ENCODE data around the gene MPPED1. TPM values are rescaled to one million over a fixed set of nuclear protein-coding genes. Genes with fewer than 3 reads are reported as not detected.

The MPPED1 gene
- total and polyA plus RNA-seq, 2 donors (not counting 1 experiment from before 2014, with no cell fraction given): not detected

DNA sequence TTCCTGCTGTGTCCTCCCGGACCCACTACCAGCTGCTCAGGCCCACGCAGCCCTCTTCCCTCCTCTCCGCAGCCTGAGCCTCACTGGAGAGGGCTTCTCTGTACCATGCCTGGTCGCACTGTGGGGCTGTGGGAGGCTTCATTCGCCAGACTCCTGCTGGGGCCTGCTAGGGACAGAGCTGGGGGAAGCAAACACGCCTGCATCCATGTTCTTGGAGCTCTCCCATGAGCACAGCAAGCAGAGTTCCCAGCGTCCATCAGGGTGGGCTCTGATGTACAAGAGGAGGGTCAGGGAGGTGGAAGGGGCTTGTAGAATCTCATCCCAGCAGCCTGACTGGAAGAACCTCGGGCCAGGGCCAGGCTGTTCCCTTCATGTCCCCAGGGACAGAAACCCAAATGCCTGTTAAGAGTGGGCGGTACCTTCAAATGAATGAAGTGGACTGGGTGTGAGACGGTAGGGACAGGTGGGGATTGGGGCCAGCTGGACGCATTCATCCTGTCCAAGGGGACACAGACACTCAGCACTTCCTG, 59.9 kb downstream of the MPPED1 start:
- Histone ChIP-seq H3K9ac (ENCODE audit: insufficient read depth, low read length) (no peak overlapping the region), H2AFZ (ENCODE audit: low read length) (no peak overlapping the region), H3K27ac (ENCODE audit: insufficient read depth, low read length) (no peak overlapping the region), H3K36me3 (ENCODE audit: control insufficient read depth, insufficient read depth, low read length) (no peaks in the 10 kb centered on the region), H3K4me1 (ENCODE audit: control insufficient read depth, extremely low read depth, insufficient read depth, low read length) (no peaks in the 10 kb centered on the region), H4K20me1 (ENCODE audit: control insufficient read depth, extremely low read depth, insufficient read depth, low read length) (no peaks in the 10 kb centered on the region), H3K9me3 (ENCODE audit: control insufficient read depth, insufficient read depth, low read depth, low read length) (no peaks in the 10 kb centered on the region), H3K79me2 (ENCODE audit: control insufficient read depth, insufficient read depth, low read length) (no peaks in the 10 kb centered on the region), H3K4me2 (ENCODE audit: extremely low read depth, insufficient read depth, low read length) (no peak overlapping the region), H3K4me3 (replicated peaks in 1 of 4; ENCODE audit: control extremely low read depth in 1 of 4, insufficient read depth in 1 of 4, low read depth in 3 of 4, low read length in 4 of 4) (no peak overlapping the region), H3K27me3 (ENCODE audit: control insufficient read depth, insufficient read depth, low read length) (no peaks in the 10 kb centered on the region)
- TF ChIP-seq, protein P1, sequence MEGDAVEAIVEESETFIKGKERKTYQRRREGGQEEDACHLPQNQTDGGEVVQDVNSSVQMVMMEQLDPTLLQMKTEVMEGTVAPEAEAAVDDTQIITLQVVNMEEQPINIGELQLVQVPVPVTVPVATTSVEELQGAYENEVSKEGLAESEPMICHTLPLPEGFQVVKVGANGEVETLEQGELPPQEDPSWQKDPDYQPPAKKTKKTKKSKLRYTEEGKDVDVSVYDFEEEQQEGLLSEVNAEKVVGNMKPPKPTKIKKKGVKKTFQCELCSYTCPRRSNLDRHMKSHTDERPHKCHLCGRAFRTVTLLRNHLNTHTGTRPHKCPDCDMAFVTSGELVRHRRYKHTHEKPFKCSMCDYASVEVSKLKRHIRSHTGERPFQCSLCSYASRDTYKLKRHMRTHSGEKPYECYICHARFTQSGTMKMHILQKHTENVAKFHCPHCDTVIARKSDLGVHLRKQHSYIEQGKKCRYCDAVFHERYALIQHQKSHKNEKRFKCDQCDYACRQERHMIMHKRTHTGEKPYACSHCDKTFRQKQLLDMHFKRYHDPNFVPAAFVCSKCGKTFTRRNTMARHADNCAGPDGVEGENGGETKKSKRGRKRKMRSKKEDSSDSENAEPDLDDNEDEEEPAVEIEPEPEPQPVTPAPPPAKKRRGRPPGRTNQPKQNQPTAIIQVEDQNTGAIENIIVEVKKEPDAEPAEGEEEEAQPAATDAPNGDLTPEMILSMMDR (conservative IDR thresholded peaks at IDR 0.05 in 1 of 2, IDR thresholded peaks at IDR 0.05 in 1 of 2; ENCODE audit: low read depth in 1 of 2, low read length in 2 of 2): no peak
- no peak for TF ChIP-seq EZH2 (IDR thresholded peaks at IDR 0.05; ENCODE audit: low read length, missing control alignments)
- no peak for DNase-seq (ENCODE audit: low read depth in 2 of 2)

DNA sequence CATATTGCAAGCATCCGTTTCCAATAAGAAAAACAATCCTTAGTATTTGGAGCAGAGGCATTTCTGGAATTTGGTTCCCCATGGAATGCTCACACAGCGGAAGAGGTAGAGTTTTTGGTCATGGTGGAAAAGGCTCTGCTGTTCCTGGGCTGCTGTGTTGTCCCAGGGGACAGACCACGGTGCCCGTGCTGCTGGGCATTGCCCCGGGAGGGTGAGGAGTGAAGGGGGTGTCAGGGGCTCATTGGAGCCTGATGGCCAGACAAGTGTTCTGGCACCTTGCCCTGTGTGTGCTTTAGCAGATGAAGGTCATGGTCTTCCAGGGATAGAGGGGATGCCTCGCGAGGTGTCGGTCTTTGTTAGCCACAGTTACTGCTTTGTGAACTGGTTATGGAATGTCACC, 61.2 kb downstream of the MPPED1 start:
- Histone ChIP-seq H3K4me3 (replicated peaks in 1 of 4; ENCODE audit: control extremely low read depth in 1 of 4, insufficient read depth in 1 of 4, low read depth in 3 of 4, low read length in 4 of 4) (no peak overlapping the region), H3K9me3 (ENCODE audit: control insufficient read depth, insufficient read depth, low read depth, low read length) (no peaks in the 10 kb centered on the region), H3K27ac (ENCODE audit: insufficient read depth, low read length) (no peak overlapping the region), H3K9ac (ENCODE audit: insufficient read depth, low read length) (no peak overlapping the region), H2AFZ (ENCODE audit: low read length) (no peak overlapping the region), H4K20me1 (ENCODE audit: control insufficient read depth, extremely low read depth, insufficient read depth, low read length) (no peaks in the 10 kb centered on the region), H3K36me3 (ENCODE audit: control insufficient read depth, insufficient read depth, low read length) (no peaks in the 10 kb centered on the region), H3K27me3 (ENCODE audit: control insufficient read depth, insufficient read depth, low read length) (no peaks in the 10 kb centered on the region), H3K79me2 (ENCODE audit: control insufficient read depth, insufficient read depth, low read length) (no peaks in the 10 kb centered on the region), H3K4me1 (ENCODE audit: control insufficient read depth, extremely low read depth, insufficient read depth, low read length) (no peaks in the 10 kb centered on the region), H3K4me2 (ENCODE audit: extremely low read depth, insufficient read depth, low read length) (no peak overlapping the region)
- no peak for DNase-seq (ENCODE audit: low read depth in 2 of 2)
- TF ChIP-seq EZH2 (IDR thresholded peaks at IDR 0.05; ENCODE audit: low read length, missing control alignments): no peak
- TF ChIP-seq, protein P1 (conservative IDR thresholded peaks at IDR 0.05 in 1 of 2, IDR thresholded peaks at IDR 0.05 in 1 of 2; ENCODE audit: low read depth in 1 of 2, low read length in 2 of 2): no peak

DNA sequence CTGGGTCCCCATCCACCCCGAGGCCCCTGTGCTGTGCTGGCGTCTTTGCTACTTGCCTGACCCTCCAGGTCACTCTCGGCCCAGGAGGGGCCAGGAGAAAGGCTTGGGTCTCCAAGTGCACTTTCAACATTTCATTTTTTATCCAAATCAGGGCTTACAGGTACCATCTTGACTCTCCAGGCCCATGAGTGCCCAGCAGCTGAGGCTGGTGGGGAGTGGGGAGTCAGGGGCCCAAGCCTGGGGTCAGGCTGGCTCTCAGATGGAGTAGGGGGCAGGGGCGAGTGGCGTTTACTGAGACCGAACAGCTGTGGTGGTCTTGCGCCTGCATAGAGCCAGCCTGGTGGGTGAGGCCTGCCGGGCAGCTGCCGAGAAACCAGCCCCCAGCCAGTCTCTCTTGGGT, 61.6 kb downstream of the MPPED1 start:
- Histone ChIP-seq H3K4me3 (replicated peaks in 1 of 4; ENCODE audit: control extremely low read depth in 1 of 4, insufficient read depth in 1 of 4, low read depth in 3 of 4, low read length in 4 of 4) (no peak overlapping the region), H3K9ac (ENCODE audit: insufficient read depth, low read length) (no peak overlapping the region), H3K79me2 (ENCODE audit: control insufficient read depth, insufficient read depth, low read length) (no peaks in the 10 kb centered on the region), H3K4me2 (ENCODE audit: extremely low read depth, insufficient read depth, low read length) (no peak overlapping the region), H3K36me3 (ENCODE audit: control insufficient read depth, insufficient read depth, low read length) (no peaks in the 10 kb centered on the region), H3K9me3 (ENCODE audit: control insufficient read depth, insufficient read depth, low read depth, low read length) (no peaks in the 10 kb centered on the region), H4K20me1 (ENCODE audit: control insufficient read depth, extremely low read depth, insufficient read depth, low read length) (no peaks in the 10 kb centered on the region), H3K27ac (ENCODE audit: insufficient read depth, low read length) (no peak overlapping the region), H2AFZ (ENCODE audit: low read length) (no peak overlapping the region), H3K4me1 (ENCODE audit: control insufficient read depth, extremely low read depth, insufficient read depth, low read length) (no peaks in the 10 kb centered on the region), H3K27me3 (ENCODE audit: control insufficient read depth, insufficient read depth, low read length) (no peaks in the 10 kb centered on the region)
- DNase-seq (ENCODE audit: low read depth in 2 of 2): no peak
- no peak for TF ChIP-seq EZH2 (IDR thresholded peaks at IDR 0.05; ENCODE audit: low read length, missing control alignments)
- TF ChIP-seq, protein P1 (conservative IDR thresholded peaks at IDR 0.05 in 1 of 2, IDR thresholded peaks at IDR 0.05 in 1 of 2; ENCODE audit: low read depth in 1 of 2, low read length in 2 of 2): no peak
